B cell (primary cell): ENCODE data around the gene VWA3B.

Experiments used
- EZH2 ChIP-seq: IDR thresholded peaks from 2 replicates; pipeline ENCODE4 v1.6.1; 2012; ENCODE audit warnings: borderline replicate concordance, low read depth, mild to moderate bottlenecking, moderate library complexity, low read length; ENCODE audit not compliant: insufficient read depth, poor library complexity, severe bottlenecking
- TF ChIP-seq, protein P1 (sequence below): fragments of 200-600 bp; IDR thresholded peaks from one replicate; pipeline ENCODE4 v1.8.0; 2022; ENCODE audit warnings: antibody characterized with exemption, mild to moderate bottlenecking

DNA sequence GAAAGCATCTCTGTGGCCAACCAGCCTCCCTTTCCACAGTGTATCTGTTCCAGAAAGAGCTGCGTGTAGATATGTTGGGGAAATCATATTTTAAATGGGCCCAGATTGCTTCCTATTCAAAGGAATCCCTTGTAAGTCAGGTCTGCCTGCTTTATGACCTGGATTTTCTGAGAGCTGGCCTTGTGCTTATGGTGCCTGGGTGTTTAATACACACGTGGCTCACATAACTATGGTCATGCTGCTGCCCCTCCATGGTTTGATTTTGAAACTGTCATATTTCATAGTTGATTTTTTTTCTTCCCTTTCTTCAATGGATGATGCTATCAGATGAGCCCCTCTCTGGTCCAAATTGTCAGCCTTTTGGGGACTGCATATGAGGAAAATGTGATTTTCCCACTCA, 147.8 kb downstream of the VWA3B start:
- TF ChIP-seq, protein P1, sequence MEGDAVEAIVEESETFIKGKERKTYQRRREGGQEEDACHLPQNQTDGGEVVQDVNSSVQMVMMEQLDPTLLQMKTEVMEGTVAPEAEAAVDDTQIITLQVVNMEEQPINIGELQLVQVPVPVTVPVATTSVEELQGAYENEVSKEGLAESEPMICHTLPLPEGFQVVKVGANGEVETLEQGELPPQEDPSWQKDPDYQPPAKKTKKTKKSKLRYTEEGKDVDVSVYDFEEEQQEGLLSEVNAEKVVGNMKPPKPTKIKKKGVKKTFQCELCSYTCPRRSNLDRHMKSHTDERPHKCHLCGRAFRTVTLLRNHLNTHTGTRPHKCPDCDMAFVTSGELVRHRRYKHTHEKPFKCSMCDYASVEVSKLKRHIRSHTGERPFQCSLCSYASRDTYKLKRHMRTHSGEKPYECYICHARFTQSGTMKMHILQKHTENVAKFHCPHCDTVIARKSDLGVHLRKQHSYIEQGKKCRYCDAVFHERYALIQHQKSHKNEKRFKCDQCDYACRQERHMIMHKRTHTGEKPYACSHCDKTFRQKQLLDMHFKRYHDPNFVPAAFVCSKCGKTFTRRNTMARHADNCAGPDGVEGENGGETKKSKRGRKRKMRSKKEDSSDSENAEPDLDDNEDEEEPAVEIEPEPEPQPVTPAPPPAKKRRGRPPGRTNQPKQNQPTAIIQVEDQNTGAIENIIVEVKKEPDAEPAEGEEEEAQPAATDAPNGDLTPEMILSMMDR, result no peak
- no peak for TF ChIP-seq EZH2
